AG09309 (cell line): ENCODE measurements around the gene USF1.
A peak's percentile ranks its signal among the peaks of the same experiment; 100 is the strongest.
"Not testable (repeated sequence)": the region's sequence is repeated elsewhere in the genome, so short reads cannot be mapped to it uniquely, and the experiment has no call there.

Source experiments
- DNase-seq: peaks from one replicate; pipeline ENCODE4 v3.0.0-alpha.2; 2010; ENCODE audit warnings: low read depth
- H3K4me3 ChIP-seq: 2 replicates; pipeline ENCODE4 v1.5.1; 2011; ENCODE audit warnings: mild to moderate bottlenecking, low read depth, low read length, moderate library complexity; ENCODE audit not compliant: control insufficient read depth
- CTCF ChIP-seq: IDR thresholded peaks from 2 replicates; pipeline ENCODE4 v1.5.1; 2011; ENCODE audit warnings: mild to moderate bottlenecking, low read depth, low read length, inconsistent platforms; ENCODE audit not compliant: insufficient read depth, control insufficient read depth; ENCODE audit errors: missing control alignments

Gene USF1

DNA sequence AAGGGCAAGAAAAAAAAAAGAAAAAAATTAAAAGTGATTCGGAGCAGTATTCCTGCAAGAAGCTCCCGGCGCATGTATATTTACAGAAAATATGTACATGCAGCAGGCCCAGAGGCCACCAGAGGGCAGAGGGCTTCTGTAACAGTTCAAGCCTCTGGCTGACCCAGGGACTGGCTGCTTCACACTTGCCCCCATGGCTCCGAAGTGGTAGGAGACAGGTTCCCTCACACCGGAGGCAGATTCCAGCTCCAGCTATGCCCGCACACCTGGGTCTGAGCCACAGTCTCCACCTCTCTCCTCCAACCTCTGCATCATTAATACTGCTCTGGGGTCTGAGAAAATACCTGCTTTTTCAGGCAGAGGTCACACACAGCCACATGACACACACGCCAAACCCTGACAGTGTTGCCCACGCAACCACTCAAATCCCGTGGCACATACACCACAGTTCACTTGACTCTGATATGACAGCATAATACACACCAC lies 26.2 kb upstream of the USF1 start:
- DNase-seq, result no peak
- TF ChIP-seq CTCF, result peak; percentile 69
- H3K4me3 ChIP-seq, result no peak overlapping the region

GRCh38 chr1:161070761-161071160 lies 25.0 kb upstream of the USF1 start:
- H3K4me3 ChIP-seq, result no peak overlapping the region
- DNase-seq, result no peak
- TF ChIP-seq CTCF, result no peak

DNA sequence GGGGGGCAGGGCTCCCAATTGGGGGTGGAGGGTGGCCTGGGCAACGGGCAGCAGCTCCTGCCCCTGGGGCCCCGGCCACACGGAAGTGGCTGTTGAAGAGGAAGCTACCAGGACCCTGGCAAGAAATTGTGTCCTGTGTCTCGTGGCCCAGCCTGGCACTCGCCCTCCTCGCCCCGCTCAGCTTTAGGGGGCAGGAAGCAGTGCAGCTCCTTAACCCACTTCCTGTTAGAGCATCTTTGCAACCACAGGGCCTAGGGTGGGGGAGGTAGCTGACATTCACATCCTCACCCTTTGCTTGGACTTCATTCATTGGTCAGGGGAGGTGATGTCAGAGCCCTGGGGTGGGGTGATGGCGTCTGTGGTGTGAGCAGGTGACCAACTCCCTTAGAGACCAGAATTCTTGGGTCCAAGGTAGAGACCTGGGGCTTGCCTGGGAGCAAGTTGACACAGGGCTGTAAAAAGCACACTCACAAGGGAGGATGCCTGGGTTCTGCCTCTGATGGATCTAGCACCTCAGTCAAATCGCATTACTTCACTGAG lies 24.0 kb upstream of the USF1 start, which contains the start of gene ARHGAP30:
ARHGAP30 (minus strand) TSS at position 161 of the 540 bp plus-strand sequence. CDS start 267 bp downstream, outside the sequence.
- DNase-seq, result no peak
- H3K4me3 ChIP-seq, result no peak within 1 kb of the TSS
- no peak for TF ChIP-seq CTCF

DNA sequence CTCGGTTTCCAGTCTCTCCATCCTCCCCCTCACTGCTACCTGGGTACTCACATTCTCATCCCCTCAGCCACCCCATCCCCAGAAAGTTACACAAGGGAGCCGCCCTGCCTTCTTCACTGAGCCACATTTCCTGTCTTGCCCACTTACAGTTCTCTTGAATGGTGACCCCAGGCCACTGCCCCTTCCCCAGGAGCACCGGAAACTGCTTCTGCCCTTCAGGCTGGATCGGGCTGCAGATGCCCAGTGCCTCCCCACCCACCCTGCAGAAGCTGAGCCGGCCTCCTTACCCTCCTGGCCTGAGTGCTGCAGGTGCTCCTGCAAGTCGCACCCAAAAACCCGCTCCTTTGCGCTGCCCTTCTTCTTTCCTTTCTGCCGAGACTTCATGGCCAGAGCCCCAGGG lies 23.5 kb upstream of the USF1 start:
- H3K4me3 ChIP-seq, result no peak overlapping the region
- DNase-seq, result no peak
- TF ChIP-seq CTCF, result no peak

- DNase-seq, result no peak
- TF ChIP-seq CTCF, result no peak
- no peak overlapping the region for H3K4me3 ChIP-seq
These were observed 22.8 kb upstream of the USF1 start for GRCh38 chr1:161068306-161069234.

GRCh38 chr1:161066694-161067093 lies 20.9 kb upstream of the USF1 start:
- no peak for TF ChIP-seq CTCF

DNA sequence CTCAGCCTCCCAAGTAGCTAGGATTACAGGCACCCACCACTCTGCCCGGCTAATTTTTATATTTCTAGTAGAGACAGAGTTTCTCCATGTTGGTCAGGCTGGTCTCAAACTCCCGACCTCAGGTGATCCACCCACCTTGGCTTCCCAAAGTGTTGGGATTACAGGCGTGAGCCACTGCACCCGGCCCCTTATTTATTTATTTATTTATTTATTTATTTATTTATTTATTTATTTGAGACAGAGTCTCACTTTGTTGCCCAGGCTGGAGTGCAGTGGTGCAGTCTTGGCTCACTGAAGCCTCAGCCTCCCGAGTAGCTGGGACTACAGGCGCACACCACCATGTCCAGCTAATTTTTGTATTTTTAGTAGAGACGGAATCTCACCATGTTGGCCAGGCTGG lies 19.9 kb upstream of the USF1 start:
- not testable (repeated sequence) for H3K4me3 ChIP-seq, DNase-seq

More at GRCh38 chr1:161066694-161067093, 20.9 kb upstream of the USF1 start:
- no peak for DNase-seq
- H3K4me3 ChIP-seq, result no peak overlapping the region

GRCh38 chr1:161063936-161064335 lies 18.2 kb upstream of the USF1 start:
- DNase-seq, H3K4me3 ChIP-seq: not testable (repeated sequence)
